Kidney (tissue), 14 donors: ENCODE measurements around the gene LAD1. TPM values are rescaled to one million over a fixed set of nuclear protein-coding genes. Genes with fewer than 3 reads are reported as not detected.

Experiments used
- DNase-seq, 5 donors: peaks; one replicate each; pipeline ENCODE4 v3.0.0-alpha.2; 2013 to 2020
- FAIRE-seq: peaks from 2 replicates; lab custom pipeline; 2012; peaks lifted over from hg19 to GRCh38; lab: Jason Lieb, UNC
- H3K27ac ChIP-seq, 2 donors: one replicate each; pipeline ENCODE4 v1.7.0; 2013; ENCODE audit warnings: low read depth in 2 of 2, low read length in 2 of 2, inconsistent platforms in 1 of 2
- H3K27me3 ChIP-seq: one replicate; pipeline ENCODE4 v1.7.1; 2013; ENCODE audit warnings: low read length, inconsistent platforms; ENCODE audit not compliant: control insufficient read depth, insufficient read depth
- H3K36me3 ChIP-seq, 3 donors: one replicate each; pipeline versions ENCODE4 v1.7.0 to v1.7.1; 2013; ENCODE audit warnings: low read length in 3 of 3, control low read depth in 1 of 3, inconsistent platforms in 1 of 3; ENCODE audit not compliant: insufficient read depth in 3 of 3, control insufficient read depth in 2 of 3
- H3K4me1 ChIP-seq, 3 donors: one replicate each; pipeline versions ENCODE4 v1.7.0 to v1.7.1; 2013; ENCODE audit warnings: low read length in 3 of 3, inconsistent platforms in 1 of 3, low read depth in 1 of 3; ENCODE audit not compliant: control insufficient read depth in 2 of 3, insufficient read depth in 2 of 3
- H3K4me3 ChIP-seq, 3 donors: one replicate each; pipeline versions ENCODE4 v1.7.0 to v1.8.1; 2013; ENCODE audit warnings: low read length in 3 of 3, control low read depth in 1 of 3, inconsistent platforms in 1 of 3
- H3K9ac ChIP-seq, 3 donors: one replicate each; pipeline versions ENCODE4 v1.7.0 to v1.7.1; 2013; ENCODE audit warnings: low read length in 3 of 3, control low read depth in 1 of 3, inconsistent platforms in 1 of 3
- H3K9me3 ChIP-seq, 3 donors: one replicate each; pipeline versions ENCODE4 v1.7.0 to v1.7.1; 2013; ENCODE audit warnings: low read length in 3 of 3, control low read depth in 1 of 3, inconsistent platforms in 1 of 3; ENCODE audit not compliant: control insufficient read depth in 2 of 3, insufficient read depth in 1 of 3
- CTCF ChIP-seq: IDR thresholded peaks from 3 replicates; pipeline ENCODE4 v1.5.1; 2012; ENCODE audit warnings: mild to moderate bottlenecking, moderate library complexity, borderline replicate concordance; ENCODE audit not compliant: insufficient read depth; ENCODE audit errors: extremely low read depth
- intact Hi-C: fragments of 100-400 bp; cut with DNase I; formaldehyde crosslinking; loops from one replicate; pipeline ENCODE4 v1.11.1; 2022
- polyA plus RNA-seq: library from polyadenylated mRNA; stranded (reverse); fragments of 350-450 nt; fragmentation: Illumina TruSeq; extraction: RNeasy Lipid Tissue Mini Kit (QIAGEN cat#74804); gene quantifications from one replicate; pipeline ENCODE4 v1.2.3, GENCODE V29; 2014; ENCODE audit warnings: low read depth, low replicate concordance; ENCODE audit not compliant: insufficient read depth
- total RNA-seq: library from RNA; stranded (reverse); fragmentation: NEBNext Ultra II Directional; extraction: Animal tissue kit (Norgen Biotek cat#: 25700); gene quantifications from one replicate; pipeline ENCODE4 v1.2.1, GENCODE V29; 2021
- donor health status: control.
- donor health status: control.
- donor health status: control.
- donor health status: control.
- donor health status: control.
- donor health status: DM: yes; HTN: yes; CAD: no.
- donor health status: Normal renal cell carcinoma (clear cell type).

Gene LAD1
- total and polyA plus RNA-seq, 2 donors from 2014 or later, result 70.7 to 72.6 TPM

- no peaks in the 10 kb centered on the region for H3K9me3 ChIP-seq
- FAIRE-seq, result no peak
- intact Hi-C loops, result no loop called here
- H3K27ac ChIP-seq, result no peak overlapping the region
- no peaks in the 10 kb centered on the region for H3K4me1 ChIP-seq
- TF ChIP-seq CTCF, result no peak
- no peaks in the 10 kb centered on the region for H3K36me3 ChIP-seq
- no peaks in the 10 kb centered on the region for H3K27me3 ChIP-seq
- H3K9ac ChIP-seq, result no peak overlapping the region
- DNase-seq, result peak in 1 of 5 donors; percentile 26
- H3K4me3 ChIP-seq, result no peak overlapping the region
Measured at GRCh38 chr1:201332021-201332420, 67.1 kb downstream of the LAD1 start.

- DNase-seq, result no peak
- H3K4me3 ChIP-seq, result no peak overlapping the region
- TF ChIP-seq CTCF, result no peak
- no peaks in the 10 kb centered on the region for H3K4me1 ChIP-seq
- no peak overlapping the region for H3K27ac ChIP-seq
- no peaks in the 10 kb centered on the region for H3K9me3 ChIP-seq
- no peaks in the 10 kb centered on the region for H3K27me3 ChIP-seq
- no peak for FAIRE-seq
- H3K9ac ChIP-seq, result no peak overlapping the region
- intact Hi-C loops, result no loop called here
- no peaks in the 10 kb centered on the region for H3K36me3 ChIP-seq
Measured at GRCh38 chr1:201331166-201331565, 68.0 kb downstream of the LAD1 start.

Other genes starting within 250 kb of the LAD1 start
- gene TMEM9, start 244.8 kb downstream of the LAD1 start, total RNA-seq, result 81.9 TPM
- 166 TPM for gene TMEM9, start 244.8 kb downstream of the LAD1 start, polyA plus RNA-seq
- gene IGFN1, start 208.5 kb downstream of the LAD1 start, total RNA-seq, result 2.8 TPM
- gene IGFN1, start 208.5 kb downstream of the LAD1 start, polyA plus RNA-seq, result not detected
- 0.63 TPM for gene PKP1, start 115.8 kb downstream of the LAD1 start, total RNA-seq
- 0.47 TPM for gene PKP1, start 115.8 kb downstream of the LAD1 start, polyA plus RNA-seq
- 2.1 TPM for gene TNNT2, start 21.6 kb downstream of the LAD1 start, total RNA-seq
- gene TNNT2, start 21.6 kb downstream of the LAD1 start, polyA plus RNA-seq, result 117 TPM
- not detected for gene TNNI1, start 22.4 kb upstream of the LAD1 start, total RNA-seq
- 17.7 TPM for gene TNNI1, start 22.4 kb upstream of the LAD1 start, polyA plus RNA-seq
- 25.6 TPM for gene PHLDA3, start 69.9 kb upstream of the LAD1 start, total RNA-seq
- gene PHLDA3, start 69.9 kb upstream of the LAD1 start, polyA plus RNA-seq, result 27.3 TPM
- 236 TPM for gene CSRP1, start 107.8 kb upstream of the LAD1 start, total RNA-seq
- 211 TPM for gene CSRP1, start 107.8 kb upstream of the LAD1 start, polyA plus RNA-seq
- 23.0 TPM for gene NAV1, start 139.8 kb upstream of the LAD1 start, total RNA-seq
- gene NAV1, start 139.8 kb upstream of the LAD1 start, polyA plus RNA-seq, result 1.7 TPM